Coronary artery (tissue), 2 donors: ENCODE measurements around the gene KIAA1328.

Source experiments
- DNase-seq: peaks from one replicate; pipeline ENCODE4 v3.0.0-alpha.2; 2017; ENCODE audit warnings: low spot score
- H3K27ac ChIP-seq, 2 donors: fragments of 200-600 bp; sonication (generic); one replicate each; pipeline ENCODE4 v1.5.1; 2016 to 2019
- H3K4me3 ChIP-seq: fragments of 200-600 bp; sonication (generic); 2 replicates; pipeline ENCODE4 v1.5.1; 2016; ENCODE audit warnings: mild to moderate bottlenecking, moderate library complexity
- TF ChIP-seq, protein P1 (sequence below): fragments of 200-600 bp; sonication (generic); IDR thresholded peaks from one replicate; pipeline ENCODE4 v1.5.1; 2019; ENCODE audit warnings: antibody characterized with exemption

Gene KIAA1328

GRCh38 chr18:36849288-36850006 is 20.5 kb downstream of the KIAA1328 start:
- no peak overlapping the region for H3K27ac ChIP-seq
- no peak for DNase-seq
- no peak overlapping the region for H3K4me3 ChIP-seq
- TF ChIP-seq, protein P1, sequence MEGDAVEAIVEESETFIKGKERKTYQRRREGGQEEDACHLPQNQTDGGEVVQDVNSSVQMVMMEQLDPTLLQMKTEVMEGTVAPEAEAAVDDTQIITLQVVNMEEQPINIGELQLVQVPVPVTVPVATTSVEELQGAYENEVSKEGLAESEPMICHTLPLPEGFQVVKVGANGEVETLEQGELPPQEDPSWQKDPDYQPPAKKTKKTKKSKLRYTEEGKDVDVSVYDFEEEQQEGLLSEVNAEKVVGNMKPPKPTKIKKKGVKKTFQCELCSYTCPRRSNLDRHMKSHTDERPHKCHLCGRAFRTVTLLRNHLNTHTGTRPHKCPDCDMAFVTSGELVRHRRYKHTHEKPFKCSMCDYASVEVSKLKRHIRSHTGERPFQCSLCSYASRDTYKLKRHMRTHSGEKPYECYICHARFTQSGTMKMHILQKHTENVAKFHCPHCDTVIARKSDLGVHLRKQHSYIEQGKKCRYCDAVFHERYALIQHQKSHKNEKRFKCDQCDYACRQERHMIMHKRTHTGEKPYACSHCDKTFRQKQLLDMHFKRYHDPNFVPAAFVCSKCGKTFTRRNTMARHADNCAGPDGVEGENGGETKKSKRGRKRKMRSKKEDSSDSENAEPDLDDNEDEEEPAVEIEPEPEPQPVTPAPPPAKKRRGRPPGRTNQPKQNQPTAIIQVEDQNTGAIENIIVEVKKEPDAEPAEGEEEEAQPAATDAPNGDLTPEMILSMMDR, result no peak

- Histone ChIP-seq H3K27ac (no peak overlapping the region), H3K4me3 (no peak overlapping the region)
- TF ChIP-seq, protein P1, result no peak
- DNase-seq, result no peak
Measured at GRCh38 chr18:36850527-36851201, 21.7 kb downstream of the KIAA1328 start.

- no peak overlapping the region for H3K4me3 ChIP-seq
- H3K27ac ChIP-seq, result no peak overlapping the region
- TF ChIP-seq, protein P1, result no peak
- DNase-seq, result no peak
Measured at GRCh38 chr18:36851202-36851590, 22.3 kb downstream of the KIAA1328 start.

- TF ChIP-seq, protein P1, result no peak
- Histone ChIP-seq H3K4me3 (no peak overlapping the region), H3K27ac (no peak overlapping the region)
- DNase-seq, result no peak
Measured at GRCh38 chr18:36856815-36857214, 27.9 kb downstream of the KIAA1328 start.

GRCh38 chr18:36862182-36862581 is 33.3 kb downstream of the KIAA1328 start:
- TF ChIP-seq, protein P1, result no peak
- Histone ChIP-seq H3K4me3 (no peak overlapping the region), H3K27ac (no peak overlapping the region)
- DNase-seq, result no peak

DNA sequence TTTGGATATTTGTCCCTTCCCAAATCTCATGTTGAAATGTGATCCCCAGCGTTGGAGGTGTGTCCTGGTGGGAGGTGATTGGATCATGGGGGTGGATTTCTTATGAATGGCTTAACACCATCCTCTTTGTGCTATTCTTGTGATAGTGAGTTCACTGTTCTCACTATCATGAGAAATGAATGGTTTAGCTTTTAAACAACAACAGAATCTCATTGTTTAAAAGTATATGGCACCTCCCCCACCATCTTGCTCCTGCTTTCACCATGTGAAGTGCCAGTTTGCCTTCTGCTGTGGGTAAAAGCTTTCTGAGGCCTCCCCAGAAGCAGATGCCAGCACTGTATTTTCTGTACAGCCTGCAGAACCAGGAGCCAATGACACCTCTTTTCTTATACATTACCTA is 38.1 kb downstream of the KIAA1328 start:
- TF ChIP-seq, protein P1, result no peak
- no peak overlapping the region for H3K4me3 ChIP-seq
- no peak for DNase-seq
- H3K27ac ChIP-seq, result no peak overlapping the region

DNA sequence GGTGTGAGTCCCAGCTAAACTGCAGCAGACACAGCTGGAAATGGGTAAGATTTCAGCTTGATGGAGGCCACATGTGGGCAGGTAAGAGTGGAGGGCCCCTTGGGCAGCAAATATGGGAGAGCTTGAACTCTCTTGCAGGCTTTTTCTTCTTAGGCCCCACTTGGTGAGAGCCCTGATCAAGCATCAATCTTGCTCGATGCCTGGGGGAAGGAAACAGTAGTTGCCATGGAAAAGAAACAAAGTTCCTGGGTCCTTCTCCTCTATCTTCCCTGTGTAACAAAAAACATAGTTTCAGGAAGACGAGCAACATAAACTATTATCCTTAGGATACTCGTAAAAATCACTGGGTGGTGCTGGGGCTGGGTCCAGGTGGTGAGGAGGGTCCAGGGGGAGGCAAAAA is 42.9 kb downstream of the KIAA1328 start:
- TF ChIP-seq, protein P1, result no peak
- no peak for DNase-seq
- Histone ChIP-seq H3K4me3 (no peak overlapping the region), H3K27ac (no peak overlapping the region)
